Keratinocyte (primary cell): ENCODE measurements around the gene TXNDC5. TPM values are rescaled to one million over a fixed set of nuclear protein-coding genes. Genes with fewer than 3 reads are reported as not detected.
A peak's percentile ranks its signal among the peaks of the same experiment; 100 is the strongest.

Experiments used
- DNase-seq: peaks from one replicate; pipeline ENCODE4 v3.0.0-alpha.2; 2011; ENCODE audit warnings: low read depth, missing footprints, low spot score
- FAIRE-seq: peaks from 2 replicates; lab custom pipeline; 2011; peaks lifted over from hg19 to GRCh38; lab: Jason Lieb, UNC
- H2AFZ ChIP-seq: 2 replicates; pipeline ENCODE4 v1.6.0; 2012; ENCODE audit warnings: low read length, control low read depth, inconsistent platforms; ENCODE audit not compliant: control insufficient read depth
- H3K27ac ChIP-seq: 2 replicates; pipeline ENCODE4 v1.5.1; 2011; ENCODE audit warnings: low read length; ENCODE audit not compliant: control insufficient read depth, insufficient read depth
- H3K27me3 ChIP-seq: 3 replicates; pipeline ENCODE4 v1.6.0; 2011; ENCODE audit warnings: low read length; ENCODE audit not compliant: control insufficient read depth, insufficient read depth; ENCODE audit errors: extremely low read depth
- H3K36me3 ChIP-seq, 2 experiments: 2 replicates in 1 of 2; 3 replicates in 1 of 2; pipeline ENCODE4 v1.5.1; 2011; ENCODE audit warnings: low read length in 2 of 2, mild to moderate bottlenecking in 1 of 2; ENCODE audit not compliant: control insufficient read depth in 2 of 2, insufficient read depth in 2 of 2; ENCODE audit errors: extremely low read depth in 1 of 2
- H3K4me1 ChIP-seq: 3 replicates; pipeline ENCODE4 v1.5.1; 2011; ENCODE audit warnings: low read length; ENCODE audit not compliant: control insufficient read depth, insufficient read depth; ENCODE audit errors: extremely low read depth
- H3K4me2 ChIP-seq: 3 replicates; pipeline ENCODE4 v1.6.0; 2011; ENCODE audit warnings: low read depth, low read length; ENCODE audit not compliant: control insufficient read depth, insufficient read depth; ENCODE audit errors: extremely low read depth
- H3K4me3 ChIP-seq, 3 experiments: fragments of 200-600 bp in 1 of 3; sonication (generic) in 1 of 3; 2 replicates in 2 of 3; 3 replicates in 1 of 3; pipeline ENCODE4 v1.5.1; 2011 to 2016; ENCODE audit warnings: low read length in 3 of 3, mild to moderate bottlenecking in 3 of 3, control low read depth in 2 of 3, inconsistent platforms in 1 of 3, low read depth in 1 of 3, mixed read lengths in 1 of 3, mixed run types in 1 of 3, moderate library complexity in 1 of 3; ENCODE audit not compliant: control insufficient read depth in 2 of 3, insufficient read depth in 2 of 3; ENCODE audit errors: extremely low read depth in 1 of 3
- H3K79me2 ChIP-seq: 2 replicates; pipeline ENCODE4 v1.6.0; 2012; ENCODE audit warnings: low read length; ENCODE audit not compliant: control insufficient read depth, insufficient read depth
- H3K9ac ChIP-seq: 3 replicates; pipeline ENCODE4 v1.6.0; 2011; ENCODE audit warnings: low read length; ENCODE audit not compliant: control insufficient read depth, insufficient read depth; ENCODE audit errors: extremely low read depth
- H3K9me1 ChIP-seq: 3 replicates; pipeline ENCODE4 v1.6.0; 2011; ENCODE audit warnings: low read length; ENCODE audit not compliant: control insufficient read depth, insufficient read depth; ENCODE audit errors: extremely low read depth
- H3K9me3 ChIP-seq: 2 replicates; pipeline ENCODE4 v1.5.1; 2012; ENCODE audit warnings: low read depth, low read length; ENCODE audit not compliant: control insufficient read depth
- H4K20me1 ChIP-seq: 3 replicates; pipeline ENCODE4 v1.6.0; 2011; ENCODE audit warnings: low read length; ENCODE audit not compliant: control insufficient read depth, insufficient read depth; ENCODE audit errors: extremely low read depth
- CTCF ChIP-seq, 3 experiments: IDR thresholded peaks in 1 of 3; conservative IDR thresholded peaks in 1 of 3; optimal IDR thresholded peaks in 1 of 3; 2 replicates in 2 of 3; 3 replicates in 1 of 3; pipeline versions ENCODE3 to v1.5.1; 2011; ENCODE audit warnings: low read length in 3 of 3, mild to moderate bottlenecking in 3 of 3, moderate library complexity in 2 of 3, control low read depth in 1 of 3, inconsistent platforms in 1 of 3; ENCODE audit not compliant: insufficient read depth in 2 of 3; ENCODE audit errors: extremely low read depth in 1 of 3
- EZH2 ChIP-seq: IDR thresholded peaks from one replicate; pipeline ENCODE4 v1.6.1; 2012; ENCODE audit warnings: inconsistent platforms, mild to moderate bottlenecking, low read length, moderate library complexity
- dilution Hi-C: fragments of 300-500 bp; cut with MboI; formaldehyde crosslinking; loops from one replicate; pipeline ENCODE4 v1.7.0; 2020; ENCODE audit warnings: low sequenced_read_pairs; ENCODE audit not compliant: extremely low pct_ligation_motif_present
- polyA plus RNA-seq, 5 experiments: library from polyadenylated mRNA; depleted of rRNA in 3 of 5; stranded (reverse) in 3 of 5; stranded (forward) in 1 of 5; unstranded in 1 of 5; fragments of >200 nt; gene quantifications; 1 replicate in 1 of 5; 2 replicates in 3 of 5; 3 replicates in 1 of 5; pipeline versions ENCODE4 v1.2.1 to v1.2.3, GENCODE V29; 2011 to 2012; ENCODE audit warnings: missing spikeins in 2 of 5, low read depth in 1 of 5, low replicate concordance in 1 of 5

Gene TXNDC5
- polyA plus RNA-seq, 1 donor (not counting 4 experiments of a cell fraction or from before 2014, with no cell fraction given): 112 TPM

DNA sequence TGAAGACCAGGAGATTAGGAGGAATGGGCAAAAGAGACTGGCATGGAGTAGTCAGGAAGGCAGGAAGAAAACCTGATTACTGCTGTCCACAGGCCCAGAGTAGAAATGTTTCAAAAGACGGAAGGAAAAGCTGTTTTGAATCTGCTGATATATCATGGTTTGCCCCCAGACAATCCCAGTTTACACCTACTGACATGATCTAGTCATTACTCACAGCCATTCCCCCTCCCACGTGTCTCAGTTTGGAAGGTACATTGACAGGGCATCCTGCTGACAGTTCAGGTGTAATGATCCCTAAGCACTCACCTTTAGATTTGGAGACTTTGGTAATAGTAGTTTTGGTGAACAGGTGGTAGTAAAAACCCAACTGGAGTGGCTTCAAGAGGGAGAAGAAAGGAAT is 9.8 kb upstream of the TXNDC5 start:
- FAIRE-seq (peak; percentile 26), DNase-seq (no peak)
- H3K79me2 ChIP-seq: no peaks in the 10 kb centered on the region
- no peaks in the 10 kb centered on the region for H3K9me3 ChIP-seq
- no peak overlapping the region for H3K27ac ChIP-seq
- H3K9ac ChIP-seq: no peak overlapping the region
- H3K9me1 ChIP-seq: no peaks in the 10 kb centered on the region
- H3K4me1 ChIP-seq: peaks cover 9% of the 10 kb centered on the region
- no peaks in the 10 kb centered on the region for H3K36me3 ChIP-seq
- no peak overlapping the region for H2AFZ ChIP-seq
- dilution Hi-C loops: no loop called here
- peak overlapping the region; percentile 55 for H3K4me2 ChIP-seq
- H3K27me3 ChIP-seq: no peaks in the 10 kb centered on the region
- no peaks in the 10 kb centered on the region for H4K20me1 ChIP-seq
- H3K4me3 ChIP-seq: no peak overlapping the region
- no peak for TF ChIP-seq EZH2
- TF ChIP-seq CTCF (optimal IDR thresholded peaks at IDR 0.05 in 1 of 3, IDR thresholded peaks at IDR 0.05 in 1 of 3, conservative IDR thresholded peaks at IDR 0.05 in 1 of 3; ENCODE audit: extremely low read depth in 1 of 3, insufficient read depth in 2 of 3, low read length in 3 of 3): no peak

DNA sequence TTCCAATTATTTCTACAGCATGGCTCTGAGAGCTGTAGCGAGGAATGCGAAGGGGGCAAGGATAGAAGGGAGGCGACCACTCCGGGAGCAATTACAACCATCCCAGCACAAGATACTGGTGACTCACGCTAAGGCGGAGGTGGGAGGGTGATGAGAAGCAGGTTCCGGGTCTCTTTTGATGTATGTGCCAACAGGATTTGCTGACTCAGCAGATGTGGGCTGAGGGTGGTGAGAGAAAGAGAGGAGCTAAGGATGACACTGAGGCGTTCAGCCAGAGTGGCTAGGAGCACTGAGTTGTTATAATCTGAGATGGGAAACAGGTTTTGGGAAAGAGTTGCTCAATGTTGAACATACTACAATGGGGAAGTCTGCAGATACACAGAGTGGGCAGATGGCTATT is 9.3 kb upstream of the TXNDC5 start:
- peaks cover 1% of the 10 kb centered on the region for H3K27me3 ChIP-seq
- H3K9me3 ChIP-seq: no peaks in the 10 kb centered on the region
- H3K4me2 ChIP-seq: peak overlapping the region; percentile 55
- H3K9ac ChIP-seq: no peak overlapping the region
- dilution Hi-C loops: no loop called here
- DNase-seq (peak; percentile 35), FAIRE-seq (peak; percentile 65)
- no peak overlapping the region for H3K27ac ChIP-seq
- H4K20me1 ChIP-seq: no peaks in the 10 kb centered on the region
- H3K36me3 ChIP-seq: no peaks in the 10 kb centered on the region
- H3K4me1 ChIP-seq: peaks cover 9% of the 10 kb centered on the region
- no peak for TF ChIP-seq EZH2
- TF ChIP-seq CTCF (optimal IDR thresholded peaks at IDR 0.05 in 1 of 3, IDR thresholded peaks at IDR 0.05 in 1 of 3, conservative IDR thresholded peaks at IDR 0.05 in 1 of 3; ENCODE audit: extremely low read depth in 1 of 3, insufficient read depth in 2 of 3, low read length in 3 of 3): no peak
- no peaks in the 10 kb centered on the region for H3K9me1 ChIP-seq
- H3K4me3 ChIP-seq: no peak overlapping the region
- no peak overlapping the region for H2AFZ ChIP-seq
- H3K79me2 ChIP-seq: no peaks in the 10 kb centered on the region
